ENCODE results near the gene MEI1.
"Not testable (repeated sequence)": the region's sequence is repeated elsewhere in the genome, so short reads cannot be mapped to it uniquely, and the experiment has no call there.

DNA sequence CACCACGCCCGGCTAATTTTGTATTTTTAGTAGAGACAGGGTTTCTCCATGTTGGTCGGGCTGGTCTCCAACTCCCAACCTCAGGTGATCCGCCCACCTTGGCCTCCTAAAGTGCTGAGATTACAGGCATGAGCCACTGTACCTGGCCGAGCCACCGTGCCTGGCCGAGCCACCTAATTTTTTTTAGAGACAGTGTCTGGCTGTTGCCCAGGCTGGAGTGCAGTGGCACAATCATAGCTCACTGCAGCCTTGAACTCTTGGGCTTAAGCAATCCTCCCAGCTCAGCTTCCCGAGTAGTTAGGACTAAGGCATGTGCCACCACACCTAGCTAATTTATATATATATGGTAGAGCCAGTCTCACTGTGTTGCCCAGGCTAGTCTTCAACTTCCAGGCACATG is 136.2 kb downstream of the MEI1 start:
- TF ChIP-seq, protein P1, sequence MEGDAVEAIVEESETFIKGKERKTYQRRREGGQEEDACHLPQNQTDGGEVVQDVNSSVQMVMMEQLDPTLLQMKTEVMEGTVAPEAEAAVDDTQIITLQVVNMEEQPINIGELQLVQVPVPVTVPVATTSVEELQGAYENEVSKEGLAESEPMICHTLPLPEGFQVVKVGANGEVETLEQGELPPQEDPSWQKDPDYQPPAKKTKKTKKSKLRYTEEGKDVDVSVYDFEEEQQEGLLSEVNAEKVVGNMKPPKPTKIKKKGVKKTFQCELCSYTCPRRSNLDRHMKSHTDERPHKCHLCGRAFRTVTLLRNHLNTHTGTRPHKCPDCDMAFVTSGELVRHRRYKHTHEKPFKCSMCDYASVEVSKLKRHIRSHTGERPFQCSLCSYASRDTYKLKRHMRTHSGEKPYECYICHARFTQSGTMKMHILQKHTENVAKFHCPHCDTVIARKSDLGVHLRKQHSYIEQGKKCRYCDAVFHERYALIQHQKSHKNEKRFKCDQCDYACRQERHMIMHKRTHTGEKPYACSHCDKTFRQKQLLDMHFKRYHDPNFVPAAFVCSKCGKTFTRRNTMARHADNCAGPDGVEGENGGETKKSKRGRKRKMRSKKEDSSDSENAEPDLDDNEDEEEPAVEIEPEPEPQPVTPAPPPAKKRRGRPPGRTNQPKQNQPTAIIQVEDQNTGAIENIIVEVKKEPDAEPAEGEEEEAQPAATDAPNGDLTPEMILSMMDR (IDR thresholded peaks at IDR 0.05; ENCODE audit: insufficient read depth, low read depth, low read length) = not testable (repeated sequence)
- TF ChIP-seq EZH2 (IDR thresholded peaks at IDR 0.05; ENCODE audit: insufficient read depth, low read length) = not testable (repeated sequence)
